HEK293 (cell line): ENCODE results near the gene PPP6C.

Experiments used
- YY1 ChIP-seq: fragments of 450-650 bp; formaldehyde crosslinking; IDR thresholded peaks from 2 replicates; pipeline ENCODE4 v1.5.1; 2018; ENCODE audit warnings: missing biosample characterization, missing genetic modification characterization
- ZBTB17 ChIP-seq: fragments of 450-650 bp; formaldehyde crosslinking; IDR thresholded peaks from 2 replicates; pipeline ENCODE4 v1.5.1; 2016; ENCODE audit warnings: missing biosample characterization, missing genetic modification characterization
- ZBTB44 ChIP-seq: fragments of 450-650 bp; IDR thresholded peaks from 2 replicates; pipeline ENCODE4 v1.5.1; 2018; ENCODE audit warnings: missing biosample characterization, mild to moderate bottlenecking, missing genetic modification characterization

GRCh38 chr9:125227761-125228160 lies 38.2 kb upstream of the PPP6C start:
- TF ChIP-seq ZBTB17 (tag by site-specific recombination), result no peak
- no peak for TF ChIP-seq ZBTB44 (tag by site-specific recombination)
- TF ChIP-seq YY1 (tag by site-specific recombination), result no peak
